WTC11 (cell line): ENCODE measurements around the gene CRY2.

Experiments used
- ATF6 ChIP-seq: sonication (generic); formaldehyde crosslinking; IDR thresholded peaks from 2 replicates; pipeline ENCODE4 v1.8.1; 2023; ENCODE audit warnings: mild to moderate bottlenecking, missing genetic modification reagents
- CTCF ChIP-seq: fragments of 200-600 bp; IDR thresholded peaks from 2 replicates; pipeline ENCODE4 v1.8.0; 2022; ENCODE audit warnings: antibody characterized with exemption
- ESRRA ChIP-seq: sonication (generic); formaldehyde crosslinking; IDR thresholded peaks from 2 replicates; pipeline ENCODE4 v1.8.1; 2022; ENCODE audit warnings: mild to moderate bottlenecking, missing genetic modification reagents, borderline replicate concordance
- IRF2 ChIP-seq: sonication (generic); formaldehyde crosslinking; IDR thresholded peaks from 2 replicates; pipeline ENCODE4 v1.8.0; 2022; ENCODE audit warnings: low read depth, missing genetic modification reagents, borderline replicate concordance
- JUN ChIP-seq: sonication (generic); formaldehyde crosslinking; IDR thresholded peaks from 2 replicates; pipeline ENCODE4 v1.8.0; 2023; ENCODE audit warnings: mild to moderate bottlenecking, missing genetic modification reagents
- KAT7 ChIP-seq: sonication (generic); formaldehyde crosslinking; IDR thresholded peaks from 2 replicates; pipeline ENCODE4 v1.8.1; 2023; ENCODE audit warnings: missing genetic modification reagents, mild to moderate bottlenecking, borderline replicate concordance
- MXD4 ChIP-seq: fragments of 250-450 bp; sonication (Bioruptor Pico); IDR thresholded peaks from 2 replicates; pipeline ENCODE4 v1.8.0; 2021; ENCODE audit warnings: mild to moderate bottlenecking, moderate library complexity, borderline replicate concordance
- NR3C1 ChIP-seq: sonication (generic); formaldehyde crosslinking; conservative IDR thresholded peaks from 2 replicates; pipeline ENCODE4 v1.8.1; 2023; ENCODE audit warnings: low read depth, mild to moderate bottlenecking, missing genetic modification reagents
- TCF7 ChIP-seq: sonication (generic); formaldehyde crosslinking; IDR thresholded peaks from 2 replicates; pipeline ENCODE4 v1.8.0; 2022; ENCODE audit warnings: mild to moderate bottlenecking, low read depth, missing genetic modification reagents, moderate library complexity
- TEAD1 ChIP-seq: sonication (generic); formaldehyde crosslinking; IDR thresholded peaks from 2 replicates; pipeline ENCODE4 v1.8.0; 2022; ENCODE audit warnings: mild to moderate bottlenecking, missing genetic modification reagents
- TF ChIP-seq, protein P1 (sequence below): sonication (generic); formaldehyde crosslinking; IDR thresholded peaks from 2 replicates; pipeline ENCODE4 v1.8.1; 2023; ENCODE audit warnings: mild to moderate bottlenecking, moderate library complexity, missing genetic modification reagents
- TF ChIP-seq, protein P2 (sequence below): sonication (generic); formaldehyde crosslinking; IDR thresholded peaks from 2 replicates; pipeline ENCODE4 v1.8.0; 2022; ENCODE audit warnings: mild to moderate bottlenecking, missing genetic modification reagents
- TF ChIP-seq, protein P3 (sequence below): sonication (generic); formaldehyde crosslinking; IDR thresholded peaks from 2 replicates; pipeline ENCODE4 v1.8.1; 2022; ENCODE audit warnings: low read depth, missing genetic modification reagents, borderline replicate concordance
- TF ChIP-seq, protein P4 (sequence below): sonication (generic); formaldehyde crosslinking; conservative IDR thresholded peaks from 2 replicates; pipeline ENCODE4 v1.8.1; 2023; ENCODE audit warnings: mild to moderate bottlenecking, low read depth, missing genetic modification reagents, moderate library complexity

GRCh38 chr11:45810431-45811108 lies 36.7 kb upstream of the CRY2 start:
- no peak for TF ChIP-seq TEAD1
- TF ChIP-seq ATF6 (CRISPR knock-in tag): no peak
- TF ChIP-seq, protein P1, sequence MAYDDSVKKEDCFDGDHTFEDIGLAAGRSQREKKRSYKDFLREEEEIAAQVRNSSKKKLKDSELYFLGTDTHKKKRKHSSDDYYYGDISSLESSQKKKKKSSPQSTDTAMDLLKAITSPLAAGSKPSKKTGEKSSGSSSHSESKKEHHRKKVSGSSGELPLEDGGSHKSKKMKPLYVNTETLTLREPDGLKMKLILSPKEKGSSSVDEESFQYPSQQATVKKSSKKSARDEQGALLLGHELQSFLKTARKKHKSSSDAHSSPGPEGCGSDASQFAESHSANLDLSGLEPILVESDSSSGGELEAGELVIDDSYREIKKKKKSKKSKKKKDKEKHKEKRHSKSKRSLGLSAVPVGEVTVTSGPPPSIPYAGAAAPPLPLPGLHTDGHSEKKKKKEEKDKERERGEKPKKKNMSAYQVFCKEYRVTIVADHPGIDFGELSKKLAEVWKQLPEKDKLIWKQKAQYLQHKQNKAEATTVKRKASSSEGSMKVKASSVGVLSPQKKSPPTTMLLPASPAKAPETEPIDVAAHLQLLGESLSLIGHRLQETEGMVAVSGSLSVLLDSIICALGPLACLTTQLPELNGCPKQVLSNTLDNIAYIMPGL (CRISPR knock-in tag): no peak
- TF ChIP-seq IRF2 (CRISPR knock-in tag): no peak
- no peak for TF ChIP-seq CTCF
- TF ChIP-seq NR3C1 (CRISPR knock-in tag): no peak
- TF ChIP-seq, protein P2, sequence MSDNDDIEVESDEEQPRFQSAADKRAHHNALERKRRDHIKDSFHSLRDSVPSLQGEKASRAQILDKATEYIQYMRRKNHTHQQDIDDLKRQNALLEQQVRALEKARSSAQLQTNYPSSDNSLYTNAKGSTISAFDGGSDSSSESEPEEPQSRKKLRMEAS (CRISPR knock-in tag): no peak
- TF ChIP-seq ESRRA (CRISPR knock-in tag): no peak
- TF ChIP-seq, protein P3, sequence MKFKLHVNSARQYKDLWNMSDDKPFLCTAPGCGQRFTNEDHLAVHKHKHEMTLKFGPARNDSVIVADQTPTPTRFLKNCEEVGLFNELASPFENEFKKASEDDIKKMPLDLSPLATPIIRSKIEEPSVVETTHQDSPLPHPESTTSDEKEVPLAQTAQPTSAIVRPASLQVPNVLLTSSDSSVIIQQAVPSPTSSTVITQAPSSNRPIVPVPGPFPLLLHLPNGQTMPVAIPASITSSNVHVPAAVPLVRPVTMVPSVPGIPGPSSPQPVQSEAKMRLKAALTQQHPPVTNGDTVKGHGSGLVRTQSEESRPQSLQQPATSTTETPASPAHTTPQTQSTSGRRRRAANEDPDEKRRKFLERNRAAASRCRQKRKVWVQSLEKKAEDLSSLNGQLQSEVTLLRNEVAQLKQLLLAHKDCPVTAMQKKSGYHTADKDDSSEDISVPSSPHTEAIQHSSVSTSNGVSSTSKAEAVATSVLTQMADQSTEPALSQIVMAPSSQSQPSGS: no peak
- no peak for TF ChIP-seq KAT7 (CRISPR knock-in tag)
- TF ChIP-seq MXD4 (CRISPR knock-in tag): no peak
- TF ChIP-seq, protein P4, sequence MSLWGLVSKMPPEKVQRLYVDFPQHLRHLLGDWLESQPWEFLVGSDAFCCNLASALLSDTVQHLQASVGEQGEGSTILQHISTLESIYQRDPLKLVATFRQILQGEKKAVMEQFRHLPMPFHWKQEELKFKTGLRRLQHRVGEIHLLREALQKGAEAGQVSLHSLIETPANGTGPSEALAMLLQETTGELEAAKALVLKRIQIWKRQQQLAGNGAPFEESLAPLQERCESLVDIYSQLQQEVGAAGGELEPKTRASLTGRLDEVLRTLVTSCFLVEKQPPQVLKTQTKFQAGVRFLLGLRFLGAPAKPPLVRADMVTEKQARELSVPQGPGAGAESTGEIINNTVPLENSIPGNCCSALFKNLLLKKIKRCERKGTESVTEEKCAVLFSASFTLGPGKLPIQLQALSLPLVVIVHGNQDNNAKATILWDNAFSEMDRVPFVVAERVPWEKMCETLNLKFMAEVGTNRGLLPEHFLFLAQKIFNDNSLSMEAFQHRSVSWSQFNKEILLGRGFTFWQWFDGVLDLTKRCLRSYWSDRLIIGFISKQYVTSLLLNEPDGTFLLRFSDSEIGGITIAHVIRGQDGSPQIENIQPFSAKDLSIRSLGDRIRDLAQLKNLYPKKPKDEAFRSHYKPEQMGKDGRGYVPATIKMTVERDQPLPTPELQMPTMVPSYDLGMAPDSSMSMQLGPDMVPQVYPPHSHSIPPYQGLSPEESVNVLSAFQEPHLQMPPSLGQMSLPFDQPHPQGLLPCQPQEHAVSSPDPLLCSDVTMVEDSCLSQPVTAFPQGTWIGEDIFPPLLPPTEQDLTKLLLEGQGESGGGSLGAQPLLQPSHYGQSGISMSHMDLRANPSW (CRISPR knock-in tag): no peak
- no peak for TF ChIP-seq JUN (CRISPR knock-in tag)
- no peak for TF ChIP-seq TCF7 (CRISPR knock-in tag)
